GM18499 (cell line): ENCODE measurements around the gene ZNF343.
"Not testable (repeated sequence)": the region's sequence is repeated elsewhere in the genome, so short reads cannot be mapped to it uniquely, and the experiment has no call there.

Experiments
- ATAC-seq: cut with Tn5 transposase; IDR thresholded peaks from one replicate; pipeline ENCODE4 v1.9.1; 2021; ENCODE audit warnings: moderate number of reproducible peaks; ENCODE audit not compliant: insufficient read depth, unreplicated experiment

Gene ZNF343

DNA sequence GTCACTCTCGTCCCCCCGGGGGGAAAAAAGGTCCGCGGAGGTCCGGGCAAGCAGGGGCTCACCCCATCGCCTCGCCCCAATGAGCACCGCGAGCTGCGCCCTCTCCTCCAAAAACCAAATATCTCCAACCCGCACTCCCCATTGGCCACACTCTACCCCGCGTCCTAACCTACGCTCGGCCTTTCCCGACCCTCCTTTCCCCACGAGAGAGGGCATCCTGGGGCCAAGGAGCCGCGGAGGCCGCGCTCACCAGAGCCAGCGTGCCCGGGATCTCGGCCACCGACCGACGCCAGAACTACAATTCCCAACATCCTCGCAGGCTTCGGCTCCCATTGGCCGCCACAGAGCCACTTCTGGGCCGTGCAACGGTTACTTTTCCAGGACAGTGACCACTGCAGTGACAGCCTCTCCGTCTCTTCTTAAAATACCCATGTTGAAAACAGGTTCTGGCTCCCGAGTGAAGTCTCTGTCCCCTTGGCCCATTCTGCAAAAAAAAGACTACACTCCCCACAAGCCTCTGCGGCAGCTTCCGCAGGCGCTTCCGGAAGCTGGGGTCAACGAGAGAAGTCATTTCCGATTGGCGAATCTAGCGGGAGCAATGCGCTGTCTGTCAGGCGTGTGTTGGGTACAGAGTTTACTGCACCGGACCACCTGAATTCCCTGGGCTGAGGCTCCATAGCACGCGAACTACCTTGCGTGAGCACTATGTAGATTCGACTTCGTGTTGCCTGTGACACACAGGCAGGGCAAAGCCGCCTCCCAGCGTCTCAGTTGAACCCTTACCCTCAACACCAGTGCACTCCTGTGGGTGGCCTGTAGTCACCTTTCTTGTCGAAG is at the start of gene ZNF343:
ZNF343 (minus strand) TSS at position 285 of the 837 bp plus-strand sequence. CDS start 15,020 bp downstream, outside the sequence.
- peak; percentile 64 for ATAC-seq

GRCh38 chr20:2557873-2558580 is 49.3 kb upstream of the ZNF343 start:
- ATAC-seq, result no peak

DNA sequence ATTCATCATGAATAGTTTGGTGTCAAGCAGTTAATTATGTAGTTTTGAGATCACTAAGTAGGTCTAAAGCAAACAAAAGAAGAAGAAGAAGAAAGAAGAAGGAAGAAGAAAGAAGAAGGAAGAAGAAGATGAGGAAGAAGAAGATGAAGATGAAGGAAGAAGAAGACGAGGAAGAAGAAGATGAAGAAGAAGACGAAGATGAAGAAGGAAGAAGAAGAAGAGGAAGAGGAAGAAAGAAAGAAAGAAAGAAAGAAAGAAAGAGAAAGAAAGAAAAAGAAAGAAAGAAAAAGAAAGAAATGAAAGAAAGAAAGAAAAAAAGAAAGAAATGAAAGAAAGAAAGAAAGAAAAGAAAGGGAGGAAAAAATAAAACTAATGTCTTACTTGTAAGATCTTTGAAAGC is 36.9 kb upstream of the ZNF343 start:
- no peak for ATAC-seq

DNA sequence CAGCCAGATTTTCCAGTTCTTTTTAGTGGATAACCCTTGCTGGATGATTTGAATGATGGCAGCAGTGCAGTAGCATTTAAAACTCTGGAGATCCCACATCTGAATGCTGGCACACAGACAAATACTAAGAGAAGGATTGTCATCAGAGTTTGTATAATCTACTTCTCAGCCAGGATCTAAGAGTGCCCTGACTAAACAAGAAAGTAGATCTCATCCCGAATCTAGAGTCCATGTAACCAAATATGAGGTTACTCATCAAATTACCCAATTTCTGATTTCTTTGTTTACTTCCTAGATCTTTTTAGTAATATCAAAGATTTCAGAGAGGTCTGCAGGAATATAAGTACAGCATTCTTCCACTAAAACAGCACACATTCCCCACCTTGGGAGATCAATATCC is 35.5 kb upstream of the ZNF343 start:
- ATAC-seq, result no peak

GRCh38 chr20:2542361-2542760 is 33.6 kb upstream of the ZNF343 start:
- ATAC-seq, result no peak

- no peak for ATAC-seq
Observed at GRCh38 chr20:2541940-2542339, 33.2 kb upstream of the ZNF343 start.

GRCh38 chr20:2538931-2539720 is 30.4 kb upstream of the ZNF343 start:
- ATAC-seq, result no peak

- ATAC-seq, result no peak
Observed at GRCh38 chr20:2538356-2538755, 29.6 kb upstream of the ZNF343 start.

GRCh38 chr20:2537101-2537500 is 28.4 kb upstream of the ZNF343 start:
- no peak for ATAC-seq

GRCh38 chr20:2536560-2536986 is 27.9 kb upstream of the ZNF343 start, which contains the start of gene TMC2:
TSS of gene TMC2 (plus strand) at chr20:2536573. CDS start at chr20:2536622, 49 bp downstream.
- no peak for ATAC-seq

- no peak for ATAC-seq
Observed at GRCh38 chr20:2535711-2536559, 27.2 kb upstream of the ZNF343 start.

- no peak for ATAC-seq
Observed at GRCh38 chr20:2533118-2533517, 24.4 kb upstream of the ZNF343 start.

DNA sequence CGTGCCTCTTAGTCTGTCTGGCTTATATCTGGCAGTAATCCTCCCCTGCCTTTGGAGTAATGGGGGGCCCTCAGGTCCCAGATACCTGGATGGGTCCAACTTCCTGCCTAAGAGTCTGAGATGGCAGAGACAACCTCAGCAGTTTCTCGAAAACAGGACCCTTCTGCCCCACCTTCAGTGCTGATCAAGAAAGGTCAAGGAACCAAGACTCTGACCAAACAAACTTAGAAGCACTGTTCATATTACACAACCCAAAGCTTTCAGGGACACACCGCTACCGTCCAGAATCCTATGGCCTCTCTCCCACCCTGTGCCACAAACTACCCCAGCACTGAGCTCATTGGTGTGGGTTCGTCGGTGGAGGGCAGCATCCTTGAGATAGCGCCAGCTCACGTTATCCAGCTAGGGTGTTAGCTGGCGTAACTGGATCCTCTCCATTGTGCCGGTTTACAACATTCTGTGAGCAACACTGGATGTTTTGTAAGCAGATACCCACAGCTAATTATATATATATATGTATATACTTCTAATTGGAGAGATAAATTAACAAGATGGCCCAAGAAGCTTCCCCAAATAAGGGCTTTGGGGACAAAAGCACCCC is 20.1 kb upstream of the ZNF343 start:
- ATAC-seq, result no peak

- no peak for ATAC-seq
Observed at GRCh38 chr20:2527762-2528161, 19.0 kb upstream of the ZNF343 start.

DNA sequence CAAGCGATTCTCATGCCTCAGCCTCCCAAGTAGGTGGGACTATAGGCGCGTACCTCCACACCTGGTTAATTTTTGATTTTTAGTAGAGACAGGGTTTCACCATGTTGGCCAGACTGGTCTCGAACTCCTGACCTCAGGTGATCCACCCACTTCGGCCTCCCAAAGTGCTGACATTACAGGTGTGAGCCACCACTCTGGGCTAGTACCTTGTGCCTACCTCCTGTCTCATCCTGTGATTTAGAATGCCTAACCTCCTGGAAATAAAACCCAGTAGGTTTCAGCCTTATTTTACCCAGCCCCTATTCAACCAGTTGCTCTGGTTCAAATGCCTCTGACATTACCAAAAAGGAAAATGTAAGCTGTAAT is 17.5 kb upstream of the ZNF343 start:
- ATAC-seq, result not testable (repeated sequence)

- ATAC-seq, result no peak
Observed at GRCh38 chr20:2524709-2525506, 16.2 kb upstream of the ZNF343 start.

GRCh38 chr20:2523919-2524708 is 15.4 kb upstream of the ZNF343 start:
- ATAC-seq, result no peak
